A673 (cell line): ENCODE data around the gene WNT5A. TPM values are rescaled to one million over a fixed set of nuclear protein-coding genes. Genes with fewer than 3 reads are reported as not detected.

Experiments
- BruUV-seq: library from RNA; stranded (reverse); fragments of 400-500 nt; replicated peaks from 2 replicates; lab custom pipeline; 2021; lab: Mats Ljungman, UMichigan
- CTCF ChIA-PET: fragments of 300-600 bp; sonication (Branson Sonifier 250); formaldehyde crosslinking; loops from one replicate; lab custom pipeline; 2022; ENCODE audit warnings: antibody characterized with exemption; lab: Charles Lee
- POLR2A ChIA-PET: fragments of 300-600 bp; sonication (Branson Sonifier 250); formaldehyde crosslinking; loops from one replicate; lab custom pipeline; 2022; ENCODE audit warnings: antibody characterized with exemption; ENCODE audit not compliant: low non-redundant PET; lab: Charles Lee
- DNase-seq: peaks from one replicate; pipeline ENCODE4 v3.0.0-alpha.2; 2015; ENCODE audit warnings: low spot score
- H3K27ac ChIP-seq: fragments of 200-600 bp; sonication (generic); 2 replicates; pipeline ENCODE4 v1.5.1; 2016; ENCODE audit warnings: mixed run types, low read depth, mild to moderate bottlenecking, mixed read lengths, antibody characterized with exemption, low read length; ENCODE audit not compliant: poor library complexity, severe bottlenecking
- H3K27me3 ChIP-seq: fragments of 200-600 bp; sonication (generic); replicated peaks from 2 replicates; pipeline ENCODE4 v1.6.1; 2017; ENCODE audit warnings: mixed run types, low read depth, mild to moderate bottlenecking, mixed read lengths, antibody characterized with exemption, low read length; ENCODE audit not compliant: insufficient read depth, poor library complexity
- H3K36me3 ChIP-seq: fragments of 200-600 bp; sonication (generic); 2 replicates; pipeline ENCODE4 v1.6.1; 2016; ENCODE audit warnings: mixed run types, mild to moderate bottlenecking, mixed read lengths, antibody characterized with exemption, low read length; ENCODE audit not compliant: insufficient read depth, poor library complexity, severe bottlenecking
- H3K4me1 ChIP-seq: fragments of 200-600 bp; sonication (generic); 2 replicates; pipeline ENCODE4 v1.6.1; 2017; ENCODE audit warnings: mixed run types, mild to moderate bottlenecking, mixed read lengths, antibody characterized with exemption, low read length; ENCODE audit not compliant: insufficient read depth, poor library complexity, severe bottlenecking
- H3K4me3 ChIP-seq: fragments of 200-600 bp; sonication (generic); 2 replicates; pipeline ENCODE4 v1.5.1; 2016; ENCODE audit warnings: low read depth, mixed run types, mild to moderate bottlenecking, mixed read lengths, low read length; ENCODE audit not compliant: poor library complexity, severe bottlenecking
- H3K9me3 ChIP-seq: fragments of 200-600 bp; sonication (generic); 2 replicates; pipeline ENCODE4 v1.6.1; 2016; ENCODE audit warnings: mixed run types, low read depth, mild to moderate bottlenecking, mixed read lengths, antibody characterized with exemption, low read length; ENCODE audit not compliant: poor library complexity, severe bottlenecking
- EZH2 ChIP-seq: fragments of 200-600 bp; sonication (generic); IDR thresholded peaks from 2 replicates; pipeline ENCODE4 v1.6.1; 2017; ENCODE audit warnings: borderline replicate concordance, low read depth, mild to moderate bottlenecking, mixed read lengths, antibody characterized with exemption, low read length; ENCODE audit not compliant: poor library complexity, severe bottlenecking
- intact Hi-C: fragments of 100-400 bp; cut with micrococcal nuclease; formaldehyde crosslinking; loops from one replicate; pipeline ENCODE4 v1.10.0; 2022; ENCODE audit not compliant: unreplicated experiment
- total RNA-seq: library from RNA; stranded (reverse); gene quantifications from 2 replicates; pipeline ENCODE4 v1.2.3, GENCODE V29; 2021
- TF ChIP-seq, protein P1 (sequence below): fragments of 300-800, 200-600 bp; sonication (generic); conservative IDR thresholded peaks from 2 replicates; pipeline ENCODE4 v1.5.1; 2017; ENCODE audit warnings: low read depth, mild to moderate bottlenecking, antibody characterized with exemption, low read length, moderate library complexity, mixed read lengths

WNT5A gene
- total RNA-seq, 1 experiment from 2014 or later, result 18.9 TPM

GRCh38 chr3:55474213-55474632, 12.9 kb downstream of the WNT5A start:
- ChIA-PET CTCF (no interaction called here), POLR2A (no interaction called here)
- Histone ChIP-seq H3K27ac (no peak overlapping the region), H3K4me1 (no peaks in the 10 kb centered on the region), H3K9me3 (no peaks in the 10 kb centered on the region), H3K27me3 (no peaks in the 10 kb centered on the region), H3K4me3 (no peak overlapping the region), H3K36me3 (peaks cover 5% of the 10 kb centered on the region)
- BruUV-seq, result no TSS peak
- intact Hi-C loops, result no loop called here
- TF ChIP-seq, protein P1, sequence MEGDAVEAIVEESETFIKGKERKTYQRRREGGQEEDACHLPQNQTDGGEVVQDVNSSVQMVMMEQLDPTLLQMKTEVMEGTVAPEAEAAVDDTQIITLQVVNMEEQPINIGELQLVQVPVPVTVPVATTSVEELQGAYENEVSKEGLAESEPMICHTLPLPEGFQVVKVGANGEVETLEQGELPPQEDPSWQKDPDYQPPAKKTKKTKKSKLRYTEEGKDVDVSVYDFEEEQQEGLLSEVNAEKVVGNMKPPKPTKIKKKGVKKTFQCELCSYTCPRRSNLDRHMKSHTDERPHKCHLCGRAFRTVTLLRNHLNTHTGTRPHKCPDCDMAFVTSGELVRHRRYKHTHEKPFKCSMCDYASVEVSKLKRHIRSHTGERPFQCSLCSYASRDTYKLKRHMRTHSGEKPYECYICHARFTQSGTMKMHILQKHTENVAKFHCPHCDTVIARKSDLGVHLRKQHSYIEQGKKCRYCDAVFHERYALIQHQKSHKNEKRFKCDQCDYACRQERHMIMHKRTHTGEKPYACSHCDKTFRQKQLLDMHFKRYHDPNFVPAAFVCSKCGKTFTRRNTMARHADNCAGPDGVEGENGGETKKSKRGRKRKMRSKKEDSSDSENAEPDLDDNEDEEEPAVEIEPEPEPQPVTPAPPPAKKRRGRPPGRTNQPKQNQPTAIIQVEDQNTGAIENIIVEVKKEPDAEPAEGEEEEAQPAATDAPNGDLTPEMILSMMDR, result no peak
- TF ChIP-seq EZH2, result no peak
- DNase-seq, result no peak

GRCh38 chr3:55473788-55474187, 13.3 kb downstream of the WNT5A start:
- H3K27me3 ChIP-seq, result no peaks in the 10 kb centered on the region
- no peaks in the 10 kb centered on the region for H3K9me3 ChIP-seq
- peaks cover 4% of the 10 kb centered on the region for H3K36me3 ChIP-seq
- intact Hi-C loops, result no loop called here
- no peak overlapping the region for H3K4me3 ChIP-seq
- no TSS peak for BruUV-seq
- CTCF ChIA-PET, result no interaction called here
- TF ChIP-seq, protein P1, result no peak
- no peak for TF ChIP-seq EZH2
- DNase-seq, result no peak
- POLR2A ChIA-PET, result no interaction called here
- no peak overlapping the region for H3K27ac ChIP-seq
- H3K4me1 ChIP-seq, result no peaks in the 10 kb centered on the region

DNA sequence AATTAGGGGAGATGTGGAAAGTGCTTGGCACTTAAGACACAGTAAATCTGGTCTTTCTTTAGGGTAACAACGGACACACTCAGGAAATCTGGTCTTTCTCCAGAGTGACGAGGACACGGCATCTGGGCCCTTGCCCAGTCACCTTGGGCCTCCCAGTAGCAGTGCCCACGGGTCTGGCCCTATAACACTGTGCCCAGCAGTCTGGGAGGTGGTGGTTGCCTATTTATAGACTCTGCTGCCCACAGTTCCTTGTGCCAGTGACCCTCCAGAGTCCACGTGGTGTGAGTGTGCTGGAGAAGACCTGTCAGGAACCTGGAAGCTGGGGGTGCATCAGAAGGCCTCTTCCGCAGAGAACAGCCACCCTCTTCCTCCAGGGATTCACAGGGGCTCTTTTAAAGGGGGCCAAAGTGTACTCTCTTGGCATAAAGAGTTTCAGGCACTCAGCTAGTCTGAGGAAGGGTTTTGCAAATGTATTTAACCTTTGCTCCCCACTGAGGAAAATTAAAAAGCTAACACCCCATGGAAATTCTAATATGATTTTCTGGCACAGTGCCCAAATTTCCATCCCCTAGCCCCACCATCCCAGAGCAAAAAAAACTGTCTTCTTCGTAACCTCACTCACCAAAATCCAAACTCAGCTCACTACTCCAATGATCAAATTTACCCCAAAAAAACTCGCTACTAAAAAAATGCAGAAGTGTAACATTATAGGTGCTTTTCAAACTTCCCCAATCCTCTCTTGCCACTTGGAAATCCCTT, 15.4 kb downstream of the WNT5A start:
- intact Hi-C loops, result no loop called here
- no peaks in the 10 kb centered on the region for H3K9me3 ChIP-seq
- no peak overlapping the region for H3K27ac ChIP-seq
- CTCF ChIA-PET, result no interaction called here
- TF ChIP-seq EZH2, result no peak
- TF ChIP-seq, protein P1, result no peak
- POLR2A ChIA-PET, result no interaction called here
- H3K4me3 ChIP-seq, result no peak overlapping the region
- DNase-seq, result no peak
- H3K4me1 ChIP-seq, result no peaks in the 10 kb centered on the region
- no TSS peak for BruUV-seq
- no peaks in the 10 kb centered on the region for H3K36me3 ChIP-seq
- no peaks in the 10 kb centered on the region for H3K27me3 ChIP-seq
